Activated CD8-positive, alpha-beta memory T cell treated with anti-CD3 and anti-CD28 coated beads, Interleukin-2, amount 10 ng/mL, durations not matched to agents 7 days and 5 days (primary cell): ENCODE data around the gene ZMYND8. TPM values are rescaled to one million over a fixed set of nuclear protein-coding genes. Genes with fewer than 3 reads are reported as not detected.
A peak's percentile ranks its signal among the peaks of the same experiment; 100 is the strongest.

Experiments used
- ATAC-seq: fragments of 150-1000 bp; cut with Tn5 transposase; one replicate; pipeline ENCODE4 v1.10.0; 2021; ENCODE audit warnings: moderate library complexity
- CTCF ChIA-PET: fragments of 350-600 bp; sonication (Branson Sonifier 250); formaldehyde crosslinking; loops from one replicate; lab custom pipeline; 2021; ENCODE audit warnings: antibody characterized with exemption; lab: Charles Lee
- DNase-seq: peaks from one replicate; pipeline ENCODE4 v3.0.0-alpha.2; 2020
- H3K27ac Mint-ChIP-seq: one replicate; pipeline ENCODE4 v1.8.0; 2021; ENCODE audit warnings: mild to moderate bottlenecking, mixed read lengths
- H3K27me3 Mint-ChIP-seq: one replicate; pipeline ENCODE4 v1.8.0; 2021; ENCODE audit warnings: mixed read lengths
- H3K36me3 Mint-ChIP-seq: one replicate; pipeline ENCODE4 v1.8.0; 2021; ENCODE audit warnings: mild to moderate bottlenecking, mixed read lengths
- H3K4me1 Mint-ChIP-seq: one replicate; pipeline ENCODE4 v1.8.0; 2021; ENCODE audit warnings: mixed read lengths
- H3K4me3 Mint-ChIP-seq: one replicate; pipeline ENCODE4 v1.8.0; 2021; ENCODE audit warnings: mild to moderate bottlenecking, moderate library complexity, mixed read lengths
- H3K9me3 Mint-ChIP-seq: one replicate; pipeline ENCODE4 v1.8.0; 2022; ENCODE audit warnings: low read depth, mixed read lengths
- total RNA-seq, 2 experiments: library from RNA; stranded (reverse); gene quantifications; one replicate each; pipeline ENCODE4 v1.2.3, GENCODE V29; 2021

ZMYND8 gene
- total RNA-seq, 2 experiments from 2014 or later: 39.4 to 45.2 TPM

- Mint-ChIP-seq H3K36me3 (peaks cover 40% of the 10 kb centered on the region), H3K4me3 (no peak overlapping the region), H3K27me3 (no peaks in the 10 kb centered on the region), H3K9me3 (no peaks in the 10 kb centered on the region), H3K27ac (peak overlapping the region; percentile 15), H3K4me1 (peaks cover 21% of the 10 kb centered on the region)
- ATAC-seq (no peak), DNase-seq (no peak)
- CTCF ChIA-PET: interaction anchor here (2.0 kb wide), 1 partner anchor 80 kb away, joined by 6 read pairs; no protein-coding TSS in a partner anchor
Observed at GRCh38 chr20:47304287-47304686, 52.2 kb downstream of the ZMYND8 start.

- Mint-ChIP-seq H3K36me3 (peaks cover 37% of the 10 kb centered on the region), H3K27me3 (no peaks in the 10 kb centered on the region), H3K4me1 (peaks cover 20% of the 10 kb centered on the region), H3K9me3 (no peaks in the 10 kb centered on the region), H3K27ac (no peak overlapping the region), H3K4me3 (no peak overlapping the region)
- DNase-seq (no peak), ATAC-seq (no peak)
- CTCF ChIA-PET: interaction anchor here (1.1 to 2.0 kb wide), 2 partner anchors 62 to 80 kb away, joined by 3 to 6 read pairs; no protein-coding TSS in a partner anchor
Observed at GRCh38 chr20:47303736-47304135, 52.8 kb downstream of the ZMYND8 start.

- peaks cover 51% of the 10 kb centered on the region for H3K36me3 Mint-ChIP-seq
- H3K27me3 Mint-ChIP-seq: no peaks in the 10 kb centered on the region
- no peak overlapping the region for H3K27ac Mint-ChIP-seq
- DNase-seq: no peak
- peaks cover 6% of the 10 kb centered on the region for H3K4me1 Mint-ChIP-seq
- no peak overlapping the region for H3K4me3 Mint-ChIP-seq
- no peak for ATAC-seq
- CTCF ChIA-PET: interaction anchor here (2.3 kb wide), 1 partner anchor 84 kb away, joined by 13 read pairs; no protein-coding TSS in a partner anchor
- no peaks in the 10 kb centered on the region for H3K9me3 Mint-ChIP-seq
Observed at GRCh38 chr20:47300071-47300470, 56.4 kb downstream of the ZMYND8 start.

GRCh38 chr20:47298624-47299023 lies 57.9 kb downstream of the ZMYND8 start:
- ATAC-seq (no peak), DNase-seq (no peak)
- Mint-ChIP-seq H3K4me3 (no peak overlapping the region), H3K27ac (no peak overlapping the region), H3K4me1 (peaks cover 10% of the 10 kb centered on the region), H3K9me3 (no peaks in the 10 kb centered on the region), H3K36me3 (peaks cover 63% of the 10 kb centered on the region), H3K27me3 (no peaks in the 10 kb centered on the region)
- CTCF ChIA-PET: no interaction called here

GRCh38 chr20:47297746-47298145 lies 58.8 kb downstream of the ZMYND8 start:
- H3K4me1 Mint-ChIP-seq: peaks cover 10% of the 10 kb centered on the region
- H3K4me3 Mint-ChIP-seq: no peak overlapping the region
- H3K27me3 Mint-ChIP-seq: no peaks in the 10 kb centered on the region
- no peaks in the 10 kb centered on the region for H3K9me3 Mint-ChIP-seq
- ATAC-seq (no peak), DNase-seq (no peak)
- H3K27ac Mint-ChIP-seq: no peak overlapping the region
- H3K36me3 Mint-ChIP-seq: peaks cover 63% of the 10 kb centered on the region
- CTCF ChIA-PET: interaction anchor here (1.0 to 1.6 kb wide), 4 partner anchors 20 to 86 kb away, joined by 3 to 6 read pairs (median 3); no protein-coding TSS in a partner anchor

GRCh38 chr20:47296950-47297349 lies 59.5 kb downstream of the ZMYND8 start:
- DNase-seq (no peak), ATAC-seq (no peak)
- Mint-ChIP-seq H3K36me3 (peaks cover 63% of the 10 kb centered on the region), H3K27me3 (no peaks in the 10 kb centered on the region), H3K27ac (no peak overlapping the region), H3K4me1 (peaks cover 10% of the 10 kb centered on the region), H3K4me3 (no peak overlapping the region), H3K9me3 (no peaks in the 10 kb centered on the region)
- CTCF ChIA-PET: interaction anchor here (0.6 to 1.6 kb wide), 5 partner anchors 21 to 1587 kb away, joined by 3 to 6 read pairs (median 3); no protein-coding TSS in a partner anchor

GRCh38 chr20:47295921-47296426 lies 60.5 kb downstream of the ZMYND8 start:
- ATAC-seq (no peak), DNase-seq (no peak)
- Mint-ChIP-seq H3K9me3 (no peaks in the 10 kb centered on the region), H3K27me3 (no peaks in the 10 kb centered on the region), H3K4me1 (peaks cover 10% of the 10 kb centered on the region), H3K27ac (no peak overlapping the region), H3K36me3 (peaks cover 64% of the 10 kb centered on the region), H3K4me3 (no peak overlapping the region)
- CTCF ChIA-PET: interaction anchor here (1.5 kb wide), 1 partner anchor 88 kb away, joined by 4 read pairs; no protein-coding TSS in a partner anchor

GRCh38 chr20:47295129-47295813 lies 61.2 kb downstream of the ZMYND8 start:
- Mint-ChIP-seq H3K4me3 (no peak overlapping the region), H3K36me3 (peaks cover 64% of the 10 kb centered on the region), H3K9me3 (no peaks in the 10 kb centered on the region), H3K4me1 (peaks cover 9% of the 10 kb centered on the region), H3K27ac (no peak overlapping the region), H3K27me3 (no peaks in the 10 kb centered on the region)
- CTCF ChIA-PET: interaction anchor here (1.5 kb wide), 1 partner anchor 89 kb away, joined by 4 read pairs; no protein-coding TSS in a partner anchor
- DNase-seq (no peak), ATAC-seq (no peak)

GRCh38 chr20:47293631-47294030 lies 62.9 kb downstream of the ZMYND8 start:
- H3K9me3 Mint-ChIP-seq: no peaks in the 10 kb centered on the region
- H3K4me3 Mint-ChIP-seq: no peak overlapping the region
- no peak overlapping the region for H3K27ac Mint-ChIP-seq
- CTCF ChIA-PET: interaction anchor here (1.2 kb wide), 1 partner anchor 90 kb away, joined by 3 read pairs; no protein-coding TSS in a partner anchor
- ATAC-seq: no peak
- peaks cover 69% of the 10 kb centered on the region for H3K36me3 Mint-ChIP-seq
- H3K27me3 Mint-ChIP-seq: no peaks in the 10 kb centered on the region
- no peak for DNase-seq
- H3K4me1 Mint-ChIP-seq: peaks cover 7% of the 10 kb centered on the region

- H3K27ac Mint-ChIP-seq: no peak overlapping the region
- ATAC-seq: no peak
Observed at GRCh38 chr20:47292581-47292980, 63.9 kb downstream of the ZMYND8 start.

GRCh38 chr20:47290666-47291430 lies 65.7 kb downstream of the ZMYND8 start:
- no peak overlapping the region for H3K4me3 Mint-ChIP-seq
- CTCF ChIA-PET: interaction anchor here (1.4 to 3.5 kb wide), 2 partner anchors 16 to 93 kb away, joined by 5 to 13 read pairs; no protein-coding TSS in a partner anchor
- ATAC-seq (no peak), DNase-seq (no peak)
- H3K36me3 Mint-ChIP-seq: peaks cover 60% of the 10 kb centered on the region
- no peaks in the 10 kb centered on the region for H3K27me3 Mint-ChIP-seq
- peaks cover 7% of the 10 kb centered on the region for H3K4me1 Mint-ChIP-seq
- no peaks in the 10 kb centered on the region for H3K9me3 Mint-ChIP-seq
- H3K27ac Mint-ChIP-seq: no peak overlapping the region

More at GRCh38 chr20:47292581-47292980, 63.9 kb downstream of the ZMYND8 start:
- Mint-ChIP-seq H3K36me3 (peaks cover 70% of the 10 kb centered on the region), H3K9me3 (no peaks in the 10 kb centered on the region), H3K4me3 (no peak overlapping the region), H3K4me1 (peaks cover 7% of the 10 kb centered on the region), H3K27me3 (no peaks in the 10 kb centered on the region)
- CTCF ChIA-PET: interaction anchor here (0.9 to 1.2 kb wide), 3 partner anchors 47 to 91 kb away, joined by 3 read pairs; no protein-coding TSS in a partner anchor
- no peak for DNase-seq

GRCh38 chr20:47290008-47290407 lies 66.5 kb downstream of the ZMYND8 start:
- Mint-ChIP-seq H3K9me3 (no peaks in the 10 kb centered on the region), H3K27me3 (no peaks in the 10 kb centered on the region), H3K4me3 (no peak overlapping the region), H3K4me1 (peaks cover 7% of the 10 kb centered on the region), H3K36me3 (peaks cover 57% of the 10 kb centered on the region), H3K27ac (no peak overlapping the region)
- DNase-seq (no peak), ATAC-seq (no peak)
- CTCF ChIA-PET: interaction anchor here (1.4 to 3.5 kb wide), 2 partner anchors 15 to 94 kb away, joined by 5 to 13 read pairs; no protein-coding TSS in a partner anchor

- CTCF ChIA-PET: interaction anchor here (1.4 to 3.5 kb wide), 2 partner anchors 14 to 95 kb away, joined by 5 to 13 read pairs; no protein-coding TSS in a partner anchor
- Mint-ChIP-seq H3K9me3 (no peaks in the 10 kb centered on the region), H3K36me3 (peaks cover 56% of the 10 kb centered on the region), H3K4me3 (no peak overlapping the region), H3K4me1 (peaks cover 6% of the 10 kb centered on the region), H3K27me3 (no peaks in the 10 kb centered on the region), H3K27ac (no peak overlapping the region)
- ATAC-seq (no peak), DNase-seq (no peak)
Observed at GRCh38 chr20:47289096-47289495, 67.4 kb downstream of the ZMYND8 start.
